Measurements from ENCODE around the gene LYRM2.

LYRM2 gene

GRCh38 chr6:89581689-89582088, 56.9 kb downstream of the LYRM2 start:
- DNase-seq (ENCODE audit: low read depth, low spot score): no peak
- TF ChIP-seq CTCF (IDR thresholded peaks at IDR 0.05; ENCODE audit: low read depth, low read length): no peak
- H3K4me3 ChIP-seq (ENCODE audit: low read depth, low read length): no peak overlapping the region
- in situ Hi-C loops (cut with HindIII; ENCODE audit: low sequenced_read_pairs): no loop called here

- no peak for DNase-seq (ENCODE audit: low read depth, low spot score)
- TF ChIP-seq CTCF (IDR thresholded peaks at IDR 0.05; ENCODE audit: low read depth, low read length): no peak
- no peak overlapping the region for H3K4me3 ChIP-seq (ENCODE audit: low read depth, low read length)
- in situ Hi-C loops (cut with HindIII; ENCODE audit: low sequenced_read_pairs): no loop called here
Observed at GRCh38 chr6:89580997-89581666, 57.4 kb downstream of the LYRM2 start.

DNA sequence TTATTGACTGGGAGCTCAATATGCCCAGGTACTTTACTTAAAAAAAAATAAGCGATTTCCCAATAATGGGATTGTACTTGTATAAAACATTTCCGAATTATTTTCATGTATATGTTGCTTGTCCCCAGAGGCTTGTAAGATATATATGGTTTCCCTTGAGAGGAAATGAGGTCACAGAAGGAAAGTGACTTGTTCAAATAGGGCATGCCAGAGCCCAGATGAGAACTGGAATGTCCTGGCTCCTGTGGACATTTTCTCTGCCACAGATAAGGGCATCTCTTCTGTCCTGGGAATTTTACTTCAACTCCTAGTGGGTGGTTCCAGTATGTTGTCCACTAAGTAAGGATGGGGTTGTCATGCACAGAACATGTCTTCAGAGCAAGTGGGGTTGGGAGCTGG, 63.0 kb downstream of the LYRM2 start:
- no peak for TF ChIP-seq CTCF (IDR thresholded peaks at IDR 0.05; ENCODE audit: low read depth, low read length)
- H3K4me3 ChIP-seq (ENCODE audit: low read depth, low read length): no peak overlapping the region
- in situ Hi-C loops (cut with HindIII; ENCODE audit: low sequenced_read_pairs): no loop called here
- no peak for DNase-seq (ENCODE audit: low read depth, low spot score)

- in situ Hi-C loops (cut with HindIII; ENCODE audit: low sequenced_read_pairs): no loop called here
- no peak overlapping the region for H3K4me3 ChIP-seq (ENCODE audit: low read depth, low read length)
- no peak for DNase-seq (ENCODE audit: low read depth, low spot score)
- TF ChIP-seq CTCF (IDR thresholded peaks at IDR 0.05; ENCODE audit: low read depth, low read length): no peak
Observed at GRCh38 chr6:89574910-89575561, 63.5 kb downstream of the LYRM2 start.

DNA sequence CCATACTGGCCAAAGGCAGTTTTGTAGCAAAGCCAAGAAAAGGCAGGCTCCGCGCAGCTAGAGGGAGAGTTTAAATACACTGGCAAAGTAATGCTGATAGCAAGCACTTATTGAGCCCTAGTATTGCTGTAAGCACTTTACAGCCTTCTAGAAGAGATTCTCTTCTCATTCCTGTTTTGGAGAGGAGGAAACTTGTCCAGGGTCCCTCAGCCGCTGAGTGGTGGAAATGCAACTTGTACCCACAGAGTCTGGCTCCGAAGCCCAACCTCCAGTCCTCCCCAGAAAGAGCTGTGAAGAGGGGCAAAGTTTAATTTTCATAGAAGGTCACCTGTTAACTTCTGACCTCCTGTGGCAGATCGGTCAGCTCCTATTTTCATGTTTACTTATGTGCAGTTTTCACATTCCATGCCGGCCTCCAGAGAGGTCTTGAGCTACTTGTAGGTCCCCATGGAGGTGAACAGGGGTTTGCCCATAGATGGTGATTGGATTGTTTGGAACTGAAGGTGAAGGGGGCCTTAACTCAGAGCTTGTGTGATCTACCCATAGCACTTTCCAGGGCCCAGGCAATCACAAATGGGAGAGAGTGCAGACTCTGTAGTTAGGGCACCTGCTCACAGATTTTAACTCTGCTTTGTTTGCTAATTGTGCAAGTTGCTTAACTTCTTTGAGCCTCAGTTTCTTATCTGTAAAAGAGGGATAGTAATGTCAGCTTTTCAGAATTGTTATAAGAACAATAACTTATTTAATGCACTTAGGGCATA, 70.7 kb downstream of the LYRM2 start:
- no peak for TF ChIP-seq CTCF (IDR thresholded peaks at IDR 0.05; ENCODE audit: low read depth, low read length)
- H3K4me3 ChIP-seq (ENCODE audit: low read depth, low read length): no peak overlapping the region
- no peak for DNase-seq (ENCODE audit: low read depth, low spot score)
- in situ Hi-C loops (cut with HindIII; ENCODE audit: low sequenced_read_pairs): no loop called here

DNA sequence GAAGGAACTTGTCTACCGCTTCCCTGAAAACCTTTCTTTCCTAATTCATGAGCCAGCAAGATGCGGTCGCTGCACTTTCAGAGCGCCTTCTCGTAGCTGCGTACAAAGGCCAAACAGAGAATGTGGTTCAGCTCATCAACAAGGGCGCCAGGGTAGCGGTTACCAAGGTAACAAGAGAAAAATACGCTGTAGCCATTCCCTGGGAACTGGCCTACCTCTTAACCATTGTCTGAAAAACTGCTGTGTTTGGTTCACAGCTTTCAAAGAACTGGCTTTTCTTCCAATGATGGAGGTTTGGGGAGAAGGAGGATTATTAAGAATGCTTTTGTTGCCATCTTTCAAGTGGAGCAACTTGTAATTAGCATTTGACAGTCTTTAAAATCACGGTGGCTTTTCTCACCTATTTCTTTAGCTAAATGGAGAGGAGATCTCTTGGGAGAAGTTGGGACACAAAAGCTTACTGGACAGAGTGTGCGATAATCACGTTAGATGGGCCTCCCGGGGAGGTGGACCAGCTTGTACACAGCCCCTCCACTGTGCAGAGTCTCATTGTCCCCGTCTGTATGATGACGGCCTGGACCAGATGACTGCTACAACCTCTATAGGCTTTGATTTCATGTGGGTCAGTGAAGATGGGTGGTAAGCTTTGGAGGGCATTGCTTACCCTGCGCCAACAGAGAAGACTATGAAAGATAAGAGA, 71.5 kb downstream of the LYRM2 start:
- DNase-seq (ENCODE audit: low read depth, low spot score): peak; percentile 14
- TF ChIP-seq CTCF (IDR thresholded peaks at IDR 0.05; ENCODE audit: low read depth, low read length): no peak
- no peak overlapping the region for H3K4me3 ChIP-seq (ENCODE audit: low read depth, low read length)
- in situ Hi-C loops (cut with HindIII; ENCODE audit: low sequenced_read_pairs): no loop called here

Measured in astrocyte of the spinal cord (primary cell).